Osteoblast (primary cell): Measurements from ENCODE around the gene AGTR2. TPM values are rescaled to one million over a fixed set of nuclear protein-coding genes. Genes with fewer than 3 reads are reported as not detected.
A peak's percentile ranks its signal among the peaks of the same experiment; 100 is the strongest.
"Not testable (repeated sequence)": the region's sequence is repeated elsewhere in the genome, so short reads cannot be mapped to it uniquely, and the experiment has no call there.

Experiments used
- DNase-seq: peaks from one replicate; pipeline ENCODE4 v3.0.0; 2011; ENCODE audit warnings: low spot score, mixed read lengths; ENCODE audit not compliant: insufficient read length; ENCODE audit errors: missing footprints
- H2AFZ ChIP-seq: 2 replicates; pipeline ENCODE4 v1.6.0; 2011; ENCODE audit warnings: mild to moderate bottlenecking, low read length
- H3K27ac ChIP-seq: 2 replicates; pipeline ENCODE4 v1.5.1; 2011; ENCODE audit warnings: mild to moderate bottlenecking, low read depth, low read length, moderate library complexity
- H3K27me3 ChIP-seq: 2 replicates; pipeline ENCODE4 v1.6.0; 2012; ENCODE audit warnings: mild to moderate bottlenecking, control low read depth, inconsistent platforms, low read length, moderate library complexity; ENCODE audit not compliant: insufficient read depth
- H3K36me3 ChIP-seq: 2 replicates; pipeline ENCODE4 v1.5.1; 2011; ENCODE audit warnings: mild to moderate bottlenecking, low read length, control low read depth, moderate library complexity; ENCODE audit not compliant: insufficient read depth
- H3K4me1 ChIP-seq: 2 replicates; pipeline ENCODE4 v1.5.1; 2011; ENCODE audit warnings: mild to moderate bottlenecking, low read length, control low read depth, moderate library complexity; ENCODE audit not compliant: insufficient read depth
- H3K4me2 ChIP-seq: 2 replicates; pipeline ENCODE4 v1.6.0; 2011; ENCODE audit warnings: mild to moderate bottlenecking, low read length; ENCODE audit not compliant: insufficient read depth
- H3K4me3 ChIP-seq: fragments of 200-600 bp; sonication (generic); 3 replicates; pipeline ENCODE4 v1.5.1; 2012; ENCODE audit warnings: mild to moderate bottlenecking, low read length, inconsistent platforms; ENCODE audit not compliant: insufficient read depth
- H3K79me2 ChIP-seq: 2 replicates; pipeline ENCODE4 v1.6.0; 2012; ENCODE audit warnings: mild to moderate bottlenecking, low read length, control low read depth, inconsistent platforms; ENCODE audit not compliant: insufficient read depth
- H3K9me3 ChIP-seq: 2 replicates; pipeline ENCODE4 v1.5.1; 2011; ENCODE audit warnings: low read depth, low read length, control low read depth
- H4K20me1 ChIP-seq: 2 replicates; pipeline ENCODE4 v1.6.0; 2012; ENCODE audit warnings: mild to moderate bottlenecking, low read length, control low read depth; ENCODE audit not compliant: insufficient read depth
- CTCF ChIP-seq: IDR thresholded peaks from 2 replicates; pipeline ENCODE4 v1.5.1; 2011; ENCODE audit warnings: mild to moderate bottlenecking, low read depth, low read length, moderate library complexity; ENCODE audit errors: extremely low read depth
- total RNA-seq: library from RNA; depleted of rRNA; stranded (reverse); fragments of >200 nt; gene quantifications from 2 replicates; pipeline ENCODE4 v1.2.3, GENCODE V29; 2012

The AGTR2 gene
- total RNA-seq, 1 donor, result not detected

GRCh38 chrX:116198235-116198634, 27.7 kb downstream of the AGTR2 start:
- Histone ChIP-seq H3K27ac (no peak overlapping the region), H3K79me2 (no peaks in the 10 kb centered on the region), H3K4me3 (no peak overlapping the region), H3K9me3 (no peaks in the 10 kb centered on the region), H3K4me1 (no peaks in the 10 kb centered on the region), H3K27me3 (no peaks in the 10 kb centered on the region), H3K4me2 (no peak overlapping the region), H3K36me3 (no peaks in the 10 kb centered on the region), H4K20me1 (no peaks in the 10 kb centered on the region), H2AFZ (no peak overlapping the region)
- no peak for DNase-seq
- no peak for TF ChIP-seq CTCF

- H3K9me3 ChIP-seq, result no peaks in the 10 kb centered on the region
- no peak overlapping the region for H3K27ac ChIP-seq
- H3K4me3 ChIP-seq, result no peak overlapping the region
- H3K4me2 ChIP-seq, result no peak overlapping the region
- no peaks in the 10 kb centered on the region for H4K20me1 ChIP-seq
- H2AFZ ChIP-seq, result no peak overlapping the region
- no peaks in the 10 kb centered on the region for H3K27me3 ChIP-seq
- peak; percentile 32 for TF ChIP-seq CTCF
- DNase-seq, result no peak
- H3K4me1 ChIP-seq, result no peaks in the 10 kb centered on the region
- H3K79me2 ChIP-seq, result no peaks in the 10 kb centered on the region
- no peaks in the 10 kb centered on the region for H3K36me3 ChIP-seq
Measured at GRCh38 chrX:116198810-116199209, 28.3 kb downstream of the AGTR2 start.

- no peak overlapping the region for H3K4me3 ChIP-seq
- peak; percentile 61 for TF ChIP-seq CTCF
- H3K4me1 ChIP-seq, result no peaks in the 10 kb centered on the region
- no peaks in the 10 kb centered on the region for H3K79me2 ChIP-seq
- no peaks in the 10 kb centered on the region for H4K20me1 ChIP-seq
- no peaks in the 10 kb centered on the region for H3K9me3 ChIP-seq
- peak; percentile 0 for DNase-seq
- no peaks in the 10 kb centered on the region for H3K27me3 ChIP-seq
- H3K4me2 ChIP-seq, result no peak overlapping the region
- no peak overlapping the region for H3K27ac ChIP-seq
- no peak overlapping the region for H2AFZ ChIP-seq
- H3K36me3 ChIP-seq, result no peaks in the 10 kb centered on the region
Measured at GRCh38 chrX:116204932-116205331, 34.4 kb downstream of the AGTR2 start.

- Histone ChIP-seq H3K27me3 (no peaks in the 10 kb centered on the region), H3K36me3 (no peaks in the 10 kb centered on the region), H3K4me1 (no peaks in the 10 kb centered on the region), H3K27ac (no peak overlapping the region), H3K79me2 (no peaks in the 10 kb centered on the region), H2AFZ (no peak overlapping the region), H3K4me2 (no peak overlapping the region), H3K4me3 (no peak overlapping the region), H4K20me1 (no peaks in the 10 kb centered on the region), H3K9me3 (no peaks in the 10 kb centered on the region)
- no peak for TF ChIP-seq CTCF
- no peak for DNase-seq
Measured at GRCh38 chrX:116213262-116213661, 42.7 kb downstream of the AGTR2 start.

- H2AFZ ChIP-seq, H3K27ac ChIP-seq, H3K36me3 ChIP-seq, H3K4me1 ChIP-seq, H3K9me3 ChIP-seq, H3K4me3 ChIP-seq, H3K27me3 ChIP-seq, H3K4me2 ChIP-seq, H3K79me2 ChIP-seq, DNase-seq, H4K20me1 ChIP-seq: not testable (repeated sequence)
Measured at GRCh38 chrX:116217080-116217479, 46.5 kb downstream of the AGTR2 start.
